ENCODE measurements around the gene GGTLC3. TPM values are rescaled to one million over a fixed set of nuclear protein-coding genes. Genes with fewer than 3 reads are reported as not detected.
"Not testable (repeated sequence)": the region's sequence is repeated elsewhere in the genome, so short reads cannot be mapped to it uniquely, and the experiment has no call there.

GGTLC3 gene
- total and polyA plus RNA-seq, 2 of the 4 experiments (the other 2 are of a cell fraction): not detected

DNA sequence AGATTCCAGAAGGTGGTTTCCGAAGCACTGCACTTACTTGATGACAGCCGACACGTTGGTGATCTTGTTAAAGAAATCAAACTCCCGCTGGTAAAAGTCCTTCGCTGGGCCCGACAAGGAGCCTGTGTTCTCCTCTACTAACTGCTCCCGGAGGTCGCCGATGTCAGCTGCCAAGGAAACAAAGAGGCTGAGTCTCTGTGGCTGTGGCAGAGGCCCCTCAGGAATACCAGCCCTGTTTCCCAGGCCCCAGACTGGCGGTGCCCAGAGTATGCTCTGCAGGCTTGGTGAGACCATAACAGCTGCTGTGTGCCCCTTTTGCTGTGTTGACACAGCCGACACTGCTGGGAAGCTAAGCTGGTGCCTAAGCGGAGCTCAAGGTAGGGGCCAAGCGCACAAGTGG is 26.7 kb upstream of the GGTLC3 start:
- H2AK5ac ChIP-seq (ENCODE audit: low read depth, low read length); H3K14ac ChIP-seq (replicated peaks; ENCODE audit: low read depth, low read length); H3K79me1 ChIP-seq (ENCODE audit: low read depth in 1 of 2, low read length in 2 of 2); H3K23ac ChIP-seq (ENCODE audit: low read depth, low read length); POLR2A ChIA-PET (ENCODE audit: unreplicated experiment); H2AFZ ChIP-seq (replicated peaks; ENCODE audit: low read length, poor library complexity); DNase-seq; BruUV-seq (replicated peaks); dilution Hi-C loops (cut with HindIII; ENCODE audit: low sequenced_read_pairs, unreplicated experiment); H3K4ac ChIP-seq (ENCODE audit: low read depth, low read length); H2BK5ac ChIP-seq (ENCODE audit: low read depth, low read length, poor library complexity, severe bottlenecking); CTCF ChIA-PET; H4K8ac ChIP-seq (ENCODE audit: low read depth in 2 of 2, low read length in 2 of 2); H3K9me3 ChIP-seq (ENCODE audit: control insufficient read depth, insufficient read depth, low read length); H3K56ac ChIP-seq (ENCODE audit: extremely low read depth, insufficient read depth, low read length); in situ Hi-C loops (cut with MboI; ENCODE audit: low sequenced_read_pairs); H2BK20ac ChIP-seq (ENCODE audit: low read depth, low read length); H3K36me3 ChIP-seq (ENCODE audit: control insufficient read depth, insufficient read depth, low read length); H2BK15ac ChIP-seq (ENCODE audit: low read depth, low read length); H3K18ac ChIP-seq (ENCODE audit: low read depth, low read length); H3K4me1 ChIP-seq (ENCODE audit: control insufficient read depth, insufficient read depth, low read length); H2AK9ac ChIP-seq (replicated peaks; ENCODE audit: low read depth, low read length, poor library complexity); H4K20me1 ChIP-seq (ENCODE audit: insufficient read depth, low read length); H4K5ac ChIP-seq (ENCODE audit: low read depth, low read length); H2BK120ac ChIP-seq (ENCODE audit: low read depth, low read length); H3K4me3 ChIP-seq (ENCODE audit: insufficient read depth, low read depth, low read length); H3K9ac ChIP-seq (ENCODE audit: low read depth, low read length); ATAC-seq (ENCODE audit: low read depth); intact Hi-C loops (cut with micrococcal nuclease); H3K27ac ChIP-seq (ENCODE audit: insufficient read depth, low read length); H4K91ac ChIP-seq (ENCODE audit: insufficient read depth, low read depth, low read length); H3K27me3 ChIP-seq (ENCODE audit: control insufficient read depth, insufficient read depth, low read length); H3K9me1 ChIP-seq (ENCODE audit: insufficient read depth, low read length); H3K4me2 ChIP-seq (ENCODE audit: low read depth, low read length): not testable (repeated sequence)
- WGBS, 2 experiments (ENCODE audit: extremely low coverage in 2 of 2, insufficient read length in 1 of 2): no CpG with 5 or more reads among the region's 13 CpGs

DNA sequence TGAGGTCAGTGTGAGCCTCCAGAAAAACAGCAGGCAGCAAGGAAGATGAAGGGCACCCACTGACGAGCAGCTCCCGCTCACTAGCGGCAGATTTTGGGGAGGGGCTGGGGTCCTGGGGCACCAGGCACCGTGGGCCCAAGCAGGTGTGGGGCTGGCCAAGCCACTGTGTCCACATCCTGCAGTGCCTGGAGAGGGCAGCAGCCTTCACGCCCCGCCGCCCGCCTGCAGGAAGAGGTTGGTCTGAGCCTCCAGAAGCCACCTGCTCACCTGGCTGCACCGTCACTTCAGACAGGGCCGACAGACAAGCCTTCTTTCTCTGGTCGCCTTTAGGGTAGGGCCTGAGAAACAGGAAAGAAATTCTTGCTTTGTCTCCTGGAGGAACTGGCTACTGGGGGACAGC is 25.4 kb upstream of the GGTLC3 start:
- not testable (repeated sequence) for H3K14ac ChIP-seq (replicated peaks; ENCODE audit: low read depth, low read length); H3K36me3 ChIP-seq (ENCODE audit: control insufficient read depth, insufficient read depth, low read length)

More for the DNA sequence above, 25.4 kb upstream of the GGTLC3 start:
- H3K4me1 ChIP-seq (ENCODE audit: control insufficient read depth, insufficient read depth, low read length); H3K9me1 ChIP-seq (ENCODE audit: insufficient read depth, low read length); H3K23ac ChIP-seq (ENCODE audit: low read depth, low read length); H3K4me3 ChIP-seq (ENCODE audit: insufficient read depth, low read depth, low read length); in situ Hi-C loops (cut with MboI; ENCODE audit: low sequenced_read_pairs); H3K27ac ChIP-seq (ENCODE audit: insufficient read depth, low read length); H3K4ac ChIP-seq (ENCODE audit: low read depth, low read length); ATAC-seq (ENCODE audit: low read depth); H4K8ac ChIP-seq (ENCODE audit: low read depth in 2 of 2, low read length in 2 of 2); H3K18ac ChIP-seq (ENCODE audit: low read depth, low read length); H2AFZ ChIP-seq (replicated peaks; ENCODE audit: low read length, poor library complexity); POLR2A ChIA-PET (ENCODE audit: unreplicated experiment); DNase-seq; H3K4me2 ChIP-seq (ENCODE audit: low read depth, low read length); H3K9me3 ChIP-seq (ENCODE audit: control insufficient read depth, insufficient read depth, low read length); H4K20me1 ChIP-seq (ENCODE audit: insufficient read depth, low read length); H2AK5ac ChIP-seq (ENCODE audit: low read depth, low read length); BruUV-seq (replicated peaks); H3K9ac ChIP-seq (ENCODE audit: low read depth, low read length); H3K79me1 ChIP-seq (ENCODE audit: low read depth in 1 of 2, low read length in 2 of 2); H3K56ac ChIP-seq (ENCODE audit: extremely low read depth, insufficient read depth, low read length); H2BK15ac ChIP-seq (ENCODE audit: low read depth, low read length); H4K91ac ChIP-seq (ENCODE audit: insufficient read depth, low read depth, low read length); intact Hi-C loops (cut with micrococcal nuclease); CTCF ChIA-PET; H4K5ac ChIP-seq (ENCODE audit: low read depth, low read length); H2AK9ac ChIP-seq (replicated peaks; ENCODE audit: low read depth, low read length, poor library complexity); H2BK120ac ChIP-seq (ENCODE audit: low read depth, low read length); H2BK5ac ChIP-seq (ENCODE audit: low read depth, low read length, poor library complexity, severe bottlenecking); H3K27me3 ChIP-seq (ENCODE audit: control insufficient read depth, insufficient read depth, low read length); dilution Hi-C loops (cut with HindIII; ENCODE audit: low sequenced_read_pairs, unreplicated experiment); H2BK20ac ChIP-seq (ENCODE audit: low read depth, low read length): not testable (repeated sequence)
- no CpG with 5 or more reads among the region's 11 CpGs for WGBS, 2 experiments (ENCODE audit: extremely low coverage in 2 of 2, insufficient read length in 1 of 2)
